ENCODE measurements around the gene AFTPH. TPM values are rescaled to one million over a fixed set of nuclear protein-coding genes. Genes with fewer than 3 reads are reported as not detected.
A peak's percentile ranks its signal among the peaks of the same experiment; 100 is the strongest.

AFTPH gene
- total RNA-seq, 1 experiment from 2014 or later = 14.9 TPM

DNA sequence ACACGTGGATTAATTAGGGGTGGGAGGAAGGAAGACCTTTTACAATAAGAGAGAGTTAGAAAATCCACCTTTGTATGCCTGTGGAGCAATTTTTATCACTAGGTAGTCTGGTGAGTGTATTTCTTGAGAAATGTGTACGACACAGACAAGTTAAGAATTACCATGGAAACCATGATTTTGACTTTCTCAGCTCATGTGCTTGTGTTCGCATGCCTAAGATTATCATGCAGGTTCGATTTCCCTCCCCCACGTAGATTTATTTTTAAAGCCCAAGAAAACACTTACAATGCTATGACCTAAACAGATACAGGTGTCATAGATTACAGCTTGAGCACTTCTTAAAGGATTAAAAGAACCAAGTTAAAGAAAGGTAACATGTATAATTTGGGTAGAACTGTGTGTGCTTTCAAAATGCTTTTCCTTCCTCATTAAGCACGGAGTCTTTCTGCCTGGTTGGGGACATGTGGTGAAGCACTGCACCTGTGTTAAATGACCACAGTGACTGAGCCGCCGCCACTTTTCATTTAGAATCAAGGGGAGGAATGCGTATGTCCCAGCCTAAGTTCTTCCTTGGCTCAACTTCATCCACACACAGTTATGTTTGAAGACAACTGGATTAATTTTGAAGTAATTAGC lies 113.0 kb downstream of the AFTPH start:
- ATAC-seq (no peak), DNase-seq (ENCODE audit: low spot score) (no peak)
- H3K27me3 Mint-ChIP-seq (ENCODE audit: low read depth) = peaks cover 7% of the 10 kb centered on the region
- ChIA-PET POLR2A (no interaction called here), CTCF (interaction anchor here (0.5 to 1.0 kb wide), 3 partner anchors 19 to 281 kb away, joined by 3 read pairs; no protein-coding TSS in a partner anchor)
- TF ChIP-seq JUN (CRISPR knock-in tag; IDR thresholded peaks at IDR 0.05) = no peak
- TF ChIP-seq, protein P1, sequence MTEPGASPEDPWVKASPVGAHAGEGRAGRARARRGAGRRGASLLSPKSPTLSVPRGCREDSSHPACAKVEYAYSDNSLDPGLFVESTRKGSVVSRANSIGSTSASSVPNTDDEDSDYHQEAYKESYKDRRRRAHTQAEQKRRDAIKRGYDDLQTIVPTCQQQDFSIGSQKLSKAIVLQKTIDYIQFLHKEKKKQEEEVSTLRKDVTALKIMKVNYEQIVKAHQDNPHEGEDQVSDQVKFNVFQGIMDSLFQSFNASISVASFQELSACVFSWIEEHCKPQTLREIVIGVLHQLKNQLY (CRISPR knock-in tag; IDR thresholded peaks at IDR 0.05) = no peak
- TF ChIP-seq, protein P2, sequence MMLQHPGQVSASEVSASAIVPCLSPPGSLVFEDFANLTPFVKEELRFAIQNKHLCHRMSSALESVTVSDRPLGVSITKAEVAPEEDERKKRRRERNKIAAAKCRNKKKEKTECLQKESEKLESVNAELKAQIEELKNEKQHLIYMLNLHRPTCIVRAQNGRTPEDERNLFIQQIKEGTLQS (CRISPR knock-in tag; conservative IDR thresholded peaks at IDR 0.05) = no peak
- TF ChIP-seq ESRRA (CRISPR knock-in tag; IDR thresholded peaks at IDR 0.05; ENCODE audit: borderline replicate concordance) = no peak
- no peak for TF ChIP-seq EMX1 (CRISPR knock-in tag; IDR thresholded peaks at IDR 0.05)
- no peak for TF ChIP-seq ZNF121 (CRISPR knock-in tag; IDR thresholded peaks at IDR 0.05)
- TF ChIP-seq, protein P3, sequence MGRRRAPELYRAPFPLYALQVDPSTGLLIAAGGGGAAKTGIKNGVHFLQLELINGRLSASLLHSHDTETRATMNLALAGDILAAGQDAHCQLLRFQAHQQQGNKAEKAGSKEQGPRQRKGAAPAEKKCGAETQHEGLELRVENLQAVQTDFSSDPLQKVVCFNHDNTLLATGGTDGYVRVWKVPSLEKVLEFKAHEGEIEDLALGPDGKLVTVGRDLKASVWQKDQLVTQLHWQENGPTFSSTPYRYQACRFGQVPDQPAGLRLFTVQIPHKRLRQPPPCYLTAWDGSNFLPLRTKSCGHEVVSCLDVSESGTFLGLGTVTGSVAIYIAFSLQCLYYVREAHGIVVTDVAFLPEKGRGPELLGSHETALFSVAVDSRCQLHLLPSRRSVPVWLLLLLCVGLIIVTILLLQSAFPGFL (CRISPR knock-in tag; IDR thresholded peaks at IDR 0.05; ENCODE audit: borderline replicate concordance) = no peak
- TF ChIP-seq FOXJ3 (CRISPR knock-in tag; IDR thresholded peaks at IDR 0.05; ENCODE audit: borderline replicate concordance) = no peak
- no peak for TF ChIP-seq ZNF317 (CRISPR knock-in tag; IDR thresholded peaks at IDR 0.05; ENCODE audit: borderline replicate concordance, low read depth)
- no peak for TF ChIP-seq FOXP1 (CRISPR knock-in tag; IDR thresholded peaks at IDR 0.05; ENCODE audit: borderline replicate concordance)
- no peak for TF ChIP-seq CREB1 (CRISPR knock-in tag; IDR thresholded peaks at IDR 0.05)
- TF ChIP-seq RELA (CRISPR knock-in tag; IDR thresholded peaks at IDR 0.05; ENCODE audit: borderline replicate concordance) = no peak
- no peak for TF ChIP-seq JAZF1 (CRISPR knock-in tag; IDR thresholded peaks at IDR 0.05)
- TF ChIP-seq, protein P4, sequence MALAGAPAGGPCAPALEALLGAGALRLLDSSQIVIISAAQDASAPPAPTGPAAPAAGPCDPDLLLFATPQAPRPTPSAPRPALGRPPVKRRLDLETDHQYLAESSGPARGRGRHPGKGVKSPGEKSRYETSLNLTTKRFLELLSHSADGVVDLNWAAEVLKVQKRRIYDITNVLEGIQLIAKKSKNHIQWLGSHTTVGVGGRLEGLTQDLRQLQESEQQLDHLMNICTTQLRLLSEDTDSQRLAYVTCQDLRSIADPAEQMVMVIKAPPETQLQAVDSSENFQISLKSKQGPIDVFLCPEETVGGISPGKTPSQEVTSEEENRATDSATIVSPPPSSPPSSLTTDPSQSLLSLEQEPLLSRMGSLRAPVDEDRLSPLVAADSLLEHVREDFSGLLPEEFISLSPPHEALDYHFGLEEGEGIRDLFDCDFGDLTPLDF (CRISPR knock-in tag; IDR thresholded peaks at IDR 0.05) = no peak
- TF ChIP-seq, protein P5, sequence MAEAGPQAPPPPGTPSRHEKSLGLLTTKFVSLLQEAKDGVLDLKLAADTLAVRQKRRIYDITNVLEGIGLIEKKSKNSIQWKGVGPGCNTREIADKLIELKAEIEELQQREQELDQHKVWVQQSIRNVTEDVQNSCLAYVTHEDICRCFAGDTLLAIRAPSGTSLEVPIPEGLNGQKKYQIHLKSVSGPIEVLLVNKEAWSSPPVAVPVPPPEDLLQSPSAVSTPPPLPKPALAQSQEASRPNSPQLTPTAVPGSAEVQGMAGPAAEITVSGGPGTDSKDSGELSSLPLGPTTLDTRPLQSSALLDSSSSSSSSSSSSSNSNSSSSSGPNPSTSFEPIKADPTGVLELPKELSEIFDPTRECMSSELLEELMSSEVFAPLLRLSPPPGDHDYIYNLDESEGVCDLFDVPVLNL (CRISPR knock-in tag; IDR thresholded peaks at IDR 0.05; ENCODE audit: borderline replicate concordance, low read depth) = no peak
- TF ChIP-seq, protein P6, sequence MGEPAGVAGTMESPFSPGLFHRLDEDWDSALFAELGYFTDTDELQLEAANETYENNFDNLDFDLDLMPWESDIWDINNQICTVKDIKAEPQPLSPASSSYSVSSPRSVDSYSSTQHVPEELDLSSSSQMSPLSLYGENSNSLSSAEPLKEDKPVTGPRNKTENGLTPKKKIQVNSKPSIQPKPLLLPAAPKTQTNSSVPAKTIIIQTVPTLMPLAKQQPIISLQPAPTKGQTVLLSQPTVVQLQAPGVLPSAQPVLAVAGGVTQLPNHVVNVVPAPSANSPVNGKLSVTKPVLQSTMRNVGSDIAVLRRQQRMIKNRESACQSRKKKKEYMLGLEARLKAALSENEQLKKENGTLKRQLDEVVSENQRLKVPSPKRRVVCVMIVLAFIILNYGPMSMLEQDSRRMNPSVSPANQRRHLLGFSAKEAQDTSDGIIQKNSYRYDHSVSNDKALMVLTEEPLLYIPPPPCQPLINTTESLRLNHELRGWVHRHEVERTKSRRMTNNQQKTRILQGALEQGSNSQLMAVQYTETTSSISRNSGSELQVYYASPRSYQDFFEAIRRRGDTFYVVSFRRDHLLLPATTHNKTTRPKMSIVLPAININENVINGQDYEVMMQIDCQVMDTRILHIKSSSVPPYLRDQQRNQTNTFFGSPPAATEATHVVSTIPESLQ (CRISPR knock-in tag; IDR thresholded peaks at IDR 0.05) = no peak
- TF ChIP-seq SMAD3 (CRISPR knock-in tag; IDR thresholded peaks at IDR 0.05; ENCODE audit: borderline replicate concordance) = no peak
- TF ChIP-seq, protein P7, sequence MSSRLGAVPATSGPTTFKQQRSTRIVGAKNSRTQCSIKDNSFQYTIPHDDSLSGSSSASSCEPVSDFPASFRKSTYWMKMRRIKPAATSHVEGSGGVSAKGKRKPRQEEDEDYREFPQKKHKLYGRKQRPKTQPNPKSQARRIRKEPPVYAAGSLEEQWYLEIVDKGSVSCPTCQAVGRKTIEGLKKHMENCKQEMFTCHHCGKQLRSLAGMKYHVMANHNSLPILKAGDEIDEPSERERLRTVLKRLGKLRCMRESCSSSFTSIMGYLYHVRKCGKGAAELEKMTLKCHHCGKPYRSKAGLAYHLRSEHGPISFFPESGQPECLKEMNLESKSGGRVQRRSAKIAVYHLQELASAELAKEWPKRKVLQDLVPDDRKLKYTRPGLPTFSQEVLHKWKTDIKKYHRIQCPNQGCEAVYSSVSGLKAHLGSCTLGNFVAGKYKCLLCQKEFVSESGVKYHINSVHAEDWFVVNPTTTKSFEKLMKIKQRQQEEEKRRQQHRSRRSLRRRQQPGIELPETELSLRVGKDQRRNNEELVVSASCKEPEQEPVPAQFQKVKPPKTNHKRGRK (CRISPR knock-in tag; IDR thresholded peaks at IDR 0.05; ENCODE audit: borderline replicate concordance) = no peak
- TF ChIP-seq, protein P8, sequence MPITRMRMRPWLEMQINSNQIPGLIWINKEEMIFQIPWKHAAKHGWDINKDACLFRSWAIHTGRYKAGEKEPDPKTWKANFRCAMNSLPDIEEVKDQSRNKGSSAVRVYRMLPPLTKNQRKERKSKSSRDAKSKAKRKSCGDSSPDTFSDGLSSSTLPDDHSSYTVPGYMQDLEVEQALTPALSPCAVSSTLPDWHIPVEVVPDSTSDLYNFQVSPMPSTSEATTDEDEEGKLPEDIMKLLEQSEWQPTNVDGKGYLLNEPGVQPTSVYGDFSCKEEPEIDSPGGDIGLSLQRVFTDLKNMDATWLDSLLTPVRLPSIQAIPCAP (CRISPR knock-in tag; IDR thresholded peaks at IDR 0.05) = no peak
- peaks cover 68% of the 10 kb centered on the region for H3K4me1 Mint-ChIP-seq
- peaks cover 12% of the 10 kb centered on the region for H3K36me3 Mint-ChIP-seq
- no peaks in the 10 kb centered on the region for H3K9me3 Mint-ChIP-seq
- peak overlapping the region; percentile 34; the same call in 1 of the 2 replicates for H3K27ac Mint-ChIP-seq
- H3K4me3 Mint-ChIP-seq = no peak overlapping the region
